ENCODE results near the gene COMMD1. TPM values are rescaled to one million over a fixed set of nuclear protein-coding genes. Genes with fewer than 3 reads are reported as not detected.
"Not testable (repeated sequence)": the region's sequence is repeated elsewhere in the genome, so short reads cannot be mapped to it uniquely, and the experiment has no call there.

The COMMD1 gene
- total RNA-seq, 1 donor from 2014 or later = 39.7 TPM

- no peaks in the 10 kb centered on the region for H3K27me3 Mint-ChIP-seq (ENCODE audit: unreplicated experiment)
- peaks cover 1% of the 10 kb centered on the region for H3K36me3 Mint-ChIP-seq (ENCODE audit: unreplicated experiment)
- DNase-seq (ENCODE audit: extremely low spot score, unreplicated experiment) = no peak
- no peak for TF ChIP-seq CTCF (IDR thresholded peaks at IDR 0.05)
- peaks cover 2% of the 10 kb centered on the region for H3K4me1 Mint-ChIP-seq (ENCODE audit: unreplicated experiment)
- H3K9me3 Mint-ChIP-seq (ENCODE audit: unreplicated experiment) = no peaks in the 10 kb centered on the region
- no peak overlapping the region for H3K27ac Mint-ChIP-seq (ENCODE audit: unreplicated experiment)
- H3K4me3 Mint-ChIP-seq (ENCODE audit: unreplicated experiment) = no peak overlapping the region
Measured at GRCh38 chr2:62156861-62157496, 251.5 kb downstream of the COMMD1 start.

GRCh38 chr2:62158444-62159121 is 253.1 kb downstream of the COMMD1 start:
- no peak overlapping the region for H3K27ac Mint-ChIP-seq (ENCODE audit: unreplicated experiment)
- H3K4me3 Mint-ChIP-seq (ENCODE audit: unreplicated experiment) = no peak overlapping the region
- H3K4me1 Mint-ChIP-seq (ENCODE audit: unreplicated experiment) = no peaks in the 10 kb centered on the region
- no peaks in the 10 kb centered on the region for H3K9me3 Mint-ChIP-seq (ENCODE audit: unreplicated experiment)
- no peaks in the 10 kb centered on the region for H3K27me3 Mint-ChIP-seq (ENCODE audit: unreplicated experiment)
- no peak for TF ChIP-seq CTCF (IDR thresholded peaks at IDR 0.05)
- H3K36me3 Mint-ChIP-seq (ENCODE audit: unreplicated experiment) = peaks cover 1% of the 10 kb centered on the region
- no peak for DNase-seq (ENCODE audit: extremely low spot score, unreplicated experiment)

GRCh38 chr2:62160691-62161090 is 255.2 kb downstream of the COMMD1 start:
- not testable (repeated sequence) for H3K36me3 Mint-ChIP-seq (ENCODE audit: unreplicated experiment); H3K27me3 Mint-ChIP-seq (ENCODE audit: unreplicated experiment); H3K9me3 Mint-ChIP-seq (ENCODE audit: unreplicated experiment); H3K4me1 Mint-ChIP-seq (ENCODE audit: unreplicated experiment); DNase-seq (ENCODE audit: extremely low spot score, unreplicated experiment); H3K4me3 Mint-ChIP-seq (ENCODE audit: unreplicated experiment); H3K27ac Mint-ChIP-seq (ENCODE audit: unreplicated experiment)

GRCh38 chr2:62163106-62163831 is 257.8 kb downstream of the COMMD1 start:
- no peak overlapping the region for H3K27ac Mint-ChIP-seq (ENCODE audit: unreplicated experiment)
- no peak for DNase-seq (ENCODE audit: extremely low spot score, unreplicated experiment)

GRCh38 chr2:62163834-62164233 is 258.4 kb downstream of the COMMD1 start:
- no peak overlapping the region for H3K27ac Mint-ChIP-seq (ENCODE audit: unreplicated experiment)
- H3K4me1 Mint-ChIP-seq (ENCODE audit: unreplicated experiment) = no peaks in the 10 kb centered on the region
- H3K9me3 Mint-ChIP-seq (ENCODE audit: unreplicated experiment) = no peaks in the 10 kb centered on the region
- no peaks in the 10 kb centered on the region for H3K27me3 Mint-ChIP-seq (ENCODE audit: unreplicated experiment)
- H3K36me3 Mint-ChIP-seq (ENCODE audit: unreplicated experiment) = no peaks in the 10 kb centered on the region
- H3K4me3 Mint-ChIP-seq (ENCODE audit: unreplicated experiment) = no peak overlapping the region
- no peak for TF ChIP-seq CTCF (IDR thresholded peaks at IDR 0.05)
- DNase-seq (ENCODE audit: extremely low spot score, unreplicated experiment) = no peak

More at GRCh38 chr2:62163106-62163831, 257.8 kb downstream of the COMMD1 start:
- no peaks in the 10 kb centered on the region for H3K9me3 Mint-ChIP-seq (ENCODE audit: unreplicated experiment)
- no peak overlapping the region for H3K4me3 Mint-ChIP-seq (ENCODE audit: unreplicated experiment)
- no peaks in the 10 kb centered on the region for H3K36me3 Mint-ChIP-seq (ENCODE audit: unreplicated experiment)
- H3K4me1 Mint-ChIP-seq (ENCODE audit: unreplicated experiment) = no peaks in the 10 kb centered on the region
- no peaks in the 10 kb centered on the region for H3K27me3 Mint-ChIP-seq (ENCODE audit: unreplicated experiment)
- TF ChIP-seq CTCF (IDR thresholded peaks at IDR 0.05) = no peak

All from osteocyte (in vitro differentiated cells).